ENCODE measurements around the gene TBXA2R.

DNA sequence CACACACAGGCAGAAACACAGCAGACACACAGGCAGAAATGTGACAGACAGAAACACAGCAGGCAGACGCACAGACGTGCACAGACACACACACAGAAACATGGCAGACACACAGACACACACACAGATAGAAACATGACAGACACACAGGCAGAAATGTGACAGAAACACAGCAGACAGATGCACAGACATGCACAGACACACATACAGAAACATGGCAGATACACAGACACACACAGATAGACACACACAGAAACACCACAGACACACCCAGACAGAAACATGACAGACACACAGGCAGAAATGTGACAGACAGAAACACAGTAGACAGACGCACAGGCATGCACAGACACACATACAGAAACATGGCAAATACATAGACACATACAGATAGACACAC lies 1.3 kb downstream of the TBXA2R start:
- TF ChIP-seq, protein P1, sequence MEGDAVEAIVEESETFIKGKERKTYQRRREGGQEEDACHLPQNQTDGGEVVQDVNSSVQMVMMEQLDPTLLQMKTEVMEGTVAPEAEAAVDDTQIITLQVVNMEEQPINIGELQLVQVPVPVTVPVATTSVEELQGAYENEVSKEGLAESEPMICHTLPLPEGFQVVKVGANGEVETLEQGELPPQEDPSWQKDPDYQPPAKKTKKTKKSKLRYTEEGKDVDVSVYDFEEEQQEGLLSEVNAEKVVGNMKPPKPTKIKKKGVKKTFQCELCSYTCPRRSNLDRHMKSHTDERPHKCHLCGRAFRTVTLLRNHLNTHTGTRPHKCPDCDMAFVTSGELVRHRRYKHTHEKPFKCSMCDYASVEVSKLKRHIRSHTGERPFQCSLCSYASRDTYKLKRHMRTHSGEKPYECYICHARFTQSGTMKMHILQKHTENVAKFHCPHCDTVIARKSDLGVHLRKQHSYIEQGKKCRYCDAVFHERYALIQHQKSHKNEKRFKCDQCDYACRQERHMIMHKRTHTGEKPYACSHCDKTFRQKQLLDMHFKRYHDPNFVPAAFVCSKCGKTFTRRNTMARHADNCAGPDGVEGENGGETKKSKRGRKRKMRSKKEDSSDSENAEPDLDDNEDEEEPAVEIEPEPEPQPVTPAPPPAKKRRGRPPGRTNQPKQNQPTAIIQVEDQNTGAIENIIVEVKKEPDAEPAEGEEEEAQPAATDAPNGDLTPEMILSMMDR (IDR thresholded peaks at IDR 0.05) = no peak
- TF ChIP-seq EP300 (IDR thresholded peaks at IDR 0.05) = no peak

Measured in suprapubic skin (tissue), 3 donors.